Epithelial cell of esophagus (primary cell): ENCODE results near the gene KLHL3.
A peak's percentile ranks its signal among the peaks of the same experiment; 100 is the strongest.

ENCODE experiments used
- DNase-seq: peaks from one replicate; pipeline ENCODE4 v3.0.0; 2010; ENCODE audit warnings: low read depth
- H3K4me3 ChIP-seq: 2 replicates; pipeline ENCODE4 v1.5.1; 2011; ENCODE audit warnings: mild to moderate bottlenecking, low read length, control low read depth
- TF ChIP-seq, protein P1 (sequence below): IDR thresholded peaks from 2 replicates; pipeline ENCODE4 v1.5.1; 2011; ENCODE audit warnings: low read depth, mild to moderate bottlenecking, low read length, control low read depth, inconsistent platforms; ENCODE audit not compliant: insufficient read depth; ENCODE audit errors: missing control alignments

Gene KLHL3

DNA sequence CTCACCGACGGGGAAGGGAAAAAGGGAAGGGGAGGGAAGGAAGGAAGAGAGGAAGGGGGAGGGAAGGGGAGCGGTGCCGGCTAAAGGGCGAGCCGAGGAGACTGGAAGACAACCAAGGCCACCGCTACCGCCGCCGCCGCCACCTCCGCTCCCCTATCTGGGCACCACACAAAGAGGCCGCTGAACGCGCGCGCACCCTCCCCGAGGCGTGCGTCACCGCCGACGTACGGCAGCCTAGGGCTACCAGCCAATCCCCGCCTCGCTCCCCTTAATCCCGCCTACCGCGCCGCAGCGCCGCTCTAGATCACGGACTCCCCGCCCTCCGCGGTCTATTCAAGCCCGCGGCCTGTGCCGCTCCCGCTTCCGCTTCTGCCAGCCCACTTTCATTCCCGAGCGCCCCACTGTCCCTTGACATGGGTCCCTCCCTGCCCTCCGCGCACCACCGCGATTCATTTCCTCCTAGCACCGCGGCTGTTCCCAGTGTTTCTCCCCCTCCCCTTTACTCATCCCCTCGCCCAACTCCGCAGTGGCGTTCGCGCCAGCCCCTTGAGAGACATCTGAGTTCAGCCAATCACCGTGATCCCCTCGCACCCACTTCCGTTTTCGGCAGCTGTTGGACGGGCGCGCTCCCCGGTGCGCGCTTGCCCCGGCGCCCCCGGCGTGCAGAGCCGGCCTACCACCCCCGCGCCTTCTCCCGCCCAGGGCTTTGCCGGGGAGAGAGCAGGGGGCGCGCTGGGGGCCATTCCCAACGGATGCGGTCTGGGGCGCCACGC is 18.5 kb upstream of the KLHL3 start, which contains the start of gene HNRNPA0:
Gene HNRNPA0, minus strand, starts transcription at position 176 of the 773 bp plus-strand sequence. CDS start 297 bp downstream, outside the sequence.
- DNase-seq = peak; percentile 98
- TF ChIP-seq, protein P1, sequence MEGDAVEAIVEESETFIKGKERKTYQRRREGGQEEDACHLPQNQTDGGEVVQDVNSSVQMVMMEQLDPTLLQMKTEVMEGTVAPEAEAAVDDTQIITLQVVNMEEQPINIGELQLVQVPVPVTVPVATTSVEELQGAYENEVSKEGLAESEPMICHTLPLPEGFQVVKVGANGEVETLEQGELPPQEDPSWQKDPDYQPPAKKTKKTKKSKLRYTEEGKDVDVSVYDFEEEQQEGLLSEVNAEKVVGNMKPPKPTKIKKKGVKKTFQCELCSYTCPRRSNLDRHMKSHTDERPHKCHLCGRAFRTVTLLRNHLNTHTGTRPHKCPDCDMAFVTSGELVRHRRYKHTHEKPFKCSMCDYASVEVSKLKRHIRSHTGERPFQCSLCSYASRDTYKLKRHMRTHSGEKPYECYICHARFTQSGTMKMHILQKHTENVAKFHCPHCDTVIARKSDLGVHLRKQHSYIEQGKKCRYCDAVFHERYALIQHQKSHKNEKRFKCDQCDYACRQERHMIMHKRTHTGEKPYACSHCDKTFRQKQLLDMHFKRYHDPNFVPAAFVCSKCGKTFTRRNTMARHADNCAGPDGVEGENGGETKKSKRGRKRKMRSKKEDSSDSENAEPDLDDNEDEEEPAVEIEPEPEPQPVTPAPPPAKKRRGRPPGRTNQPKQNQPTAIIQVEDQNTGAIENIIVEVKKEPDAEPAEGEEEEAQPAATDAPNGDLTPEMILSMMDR = no peak

DNA sequence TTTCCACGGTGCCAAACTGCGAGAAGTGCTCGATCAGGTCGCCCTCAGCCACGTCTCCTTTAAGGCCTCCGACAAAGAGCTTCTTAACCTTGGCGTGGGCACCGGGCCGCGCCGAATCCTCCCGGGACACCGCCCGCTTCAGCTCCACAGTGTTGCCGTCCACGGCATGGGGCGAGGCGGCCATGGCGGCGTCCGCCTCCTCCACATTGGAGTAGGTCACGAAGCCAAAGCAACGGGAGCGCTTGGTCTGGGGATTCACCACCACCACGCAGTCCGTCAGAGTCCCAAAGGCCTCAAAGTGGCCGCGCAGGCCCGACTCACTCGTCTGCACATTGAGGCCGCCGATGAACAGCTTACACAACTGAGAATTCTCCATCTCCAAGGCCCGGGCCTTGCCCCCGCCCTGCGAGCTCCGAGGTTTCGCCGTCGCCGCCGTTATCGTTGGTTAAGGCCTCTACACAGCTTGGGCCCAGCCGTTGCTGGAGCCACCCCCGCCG is 17.9 kb upstream of the KLHL3 start:
- DNase-seq = no peak
- TF ChIP-seq, protein P1 = no peak
- H3K4me3 ChIP-seq = peak overlapping the region; percentile 92

More for the DNA sequence above, 18.5 kb upstream of the KLHL3 start, which contains the start of gene HNRNPA0:
- peak within 1 kb of the TSS; percentile 92 for H3K4me3 ChIP-seq

DNA sequence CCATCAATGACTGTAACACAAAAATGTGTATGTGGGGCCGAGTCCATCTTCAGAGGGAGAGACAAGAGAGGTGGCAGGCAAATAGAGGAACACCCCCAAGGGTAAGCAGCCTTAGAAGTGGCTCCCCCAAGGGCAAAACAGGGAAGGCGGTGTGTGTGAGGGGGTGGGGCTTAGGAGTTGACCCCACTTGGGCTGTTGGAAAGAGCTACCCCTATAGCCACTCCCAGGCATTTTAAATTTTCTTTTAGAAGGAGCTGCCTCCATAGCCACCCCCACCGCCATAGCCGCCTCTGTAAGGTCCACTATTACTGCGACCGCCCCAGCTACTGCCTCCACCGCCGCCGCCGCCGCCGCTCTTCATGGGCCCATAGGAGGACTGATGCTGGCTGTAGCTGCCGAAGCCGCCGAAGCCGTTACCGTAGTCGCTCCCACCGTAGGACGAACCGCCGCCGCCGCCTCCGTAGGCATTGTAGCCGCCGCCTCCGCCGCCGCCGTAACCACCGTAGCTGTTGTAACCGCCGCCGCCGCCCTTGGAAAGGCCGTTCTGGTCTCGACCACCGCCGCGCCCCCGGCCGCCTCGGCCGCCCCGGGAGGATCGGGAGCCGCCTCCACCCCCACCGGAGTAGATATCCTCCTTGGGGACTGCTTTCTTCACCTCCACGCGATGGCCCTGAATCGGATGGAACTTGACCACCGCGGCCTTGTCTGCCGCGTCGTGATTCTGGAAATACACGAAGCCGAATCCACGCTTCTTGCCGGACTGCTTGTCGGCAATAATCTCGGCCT is 17.2 kb upstream of the KLHL3 start:
- H3K4me3 ChIP-seq = peak overlapping the region; percentile 92
- TF ChIP-seq, protein P1 = no peak
- peak; percentile 24 for DNase-seq

DNA sequence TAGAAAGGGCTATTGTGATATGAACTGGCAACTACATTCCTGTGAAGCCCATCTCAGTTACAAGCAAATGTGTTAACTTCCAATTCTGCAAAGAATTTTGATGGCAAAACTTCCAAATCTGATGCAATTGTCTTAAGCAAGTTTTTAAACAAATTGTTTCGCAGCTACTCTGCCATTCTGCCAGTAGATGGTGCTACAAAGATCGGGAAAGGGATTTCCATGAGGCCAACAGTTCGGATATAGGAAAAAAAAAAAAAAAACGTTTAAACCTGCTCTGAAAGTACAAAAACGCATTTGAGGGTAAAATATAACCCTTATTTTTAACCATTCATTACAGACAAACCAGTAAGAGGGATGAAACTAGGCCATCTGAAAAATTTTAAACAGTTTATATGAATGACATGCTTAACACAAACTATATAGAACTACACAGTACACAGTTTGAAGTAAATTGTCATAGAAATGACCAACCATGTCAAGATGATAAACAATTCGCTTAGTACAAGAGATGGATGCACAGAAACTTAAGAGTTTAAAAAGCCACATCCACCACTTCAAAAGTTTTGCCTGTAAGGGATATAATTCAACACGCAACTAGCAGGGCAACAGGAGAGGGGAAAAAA is 16.1 kb upstream of the KLHL3 start:
- H3K4me3 ChIP-seq = peak overlapping the region; percentile 92
- DNase-seq = peak; percentile 80
- TF ChIP-seq, protein P1 = peak; percentile 90

DNA sequence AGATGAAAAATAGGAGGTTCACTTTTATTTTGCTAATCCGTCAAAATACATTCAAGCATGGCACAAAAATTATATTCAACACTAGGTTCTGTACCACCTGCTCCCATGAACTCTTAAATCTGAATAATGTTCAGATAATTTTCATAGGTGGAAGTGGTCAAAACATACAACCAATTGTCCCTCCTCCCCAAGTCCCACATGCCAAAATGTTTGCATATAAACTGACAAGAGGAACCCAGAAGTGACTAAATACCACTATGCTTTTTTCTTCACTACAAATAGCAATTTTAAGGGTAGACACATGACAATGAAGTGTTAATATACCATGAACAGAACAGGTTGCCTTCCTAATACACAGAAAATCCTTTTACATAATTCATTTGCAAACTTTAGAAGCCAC is 14.5 kb upstream of the KLHL3 start:
- no peak for DNase-seq
- H3K4me3 ChIP-seq = no peak overlapping the region
- TF ChIP-seq, protein P1 = no peak

DNA sequence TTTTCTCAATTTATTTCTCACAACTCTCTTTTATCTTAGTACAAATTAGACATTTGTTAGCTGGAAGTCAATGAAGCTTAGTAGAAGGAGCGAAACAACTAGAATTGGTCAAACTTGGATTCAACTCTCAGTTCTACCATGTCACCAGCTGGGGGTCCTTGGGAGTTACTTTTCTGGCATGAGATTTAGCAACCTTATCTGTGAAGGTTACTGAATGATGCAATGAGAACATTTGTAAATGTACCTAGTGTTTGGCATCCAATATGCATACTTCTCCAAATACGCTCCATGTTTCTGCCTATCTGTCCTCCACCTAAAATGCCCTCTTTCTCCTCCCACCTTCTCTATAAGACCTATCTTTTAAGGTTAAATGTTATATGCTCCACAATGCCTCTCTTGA is 12.0 kb upstream of the KLHL3 start:
- TF ChIP-seq, protein P1 = no peak
- H3K4me3 ChIP-seq = no peak overlapping the region
- DNase-seq = no peak
